ENCODE data around the gene DDIT4.
A peak's percentile ranks its signal among the peaks of the same experiment; 100 is the strongest.

The DDIT4 gene

DNA sequence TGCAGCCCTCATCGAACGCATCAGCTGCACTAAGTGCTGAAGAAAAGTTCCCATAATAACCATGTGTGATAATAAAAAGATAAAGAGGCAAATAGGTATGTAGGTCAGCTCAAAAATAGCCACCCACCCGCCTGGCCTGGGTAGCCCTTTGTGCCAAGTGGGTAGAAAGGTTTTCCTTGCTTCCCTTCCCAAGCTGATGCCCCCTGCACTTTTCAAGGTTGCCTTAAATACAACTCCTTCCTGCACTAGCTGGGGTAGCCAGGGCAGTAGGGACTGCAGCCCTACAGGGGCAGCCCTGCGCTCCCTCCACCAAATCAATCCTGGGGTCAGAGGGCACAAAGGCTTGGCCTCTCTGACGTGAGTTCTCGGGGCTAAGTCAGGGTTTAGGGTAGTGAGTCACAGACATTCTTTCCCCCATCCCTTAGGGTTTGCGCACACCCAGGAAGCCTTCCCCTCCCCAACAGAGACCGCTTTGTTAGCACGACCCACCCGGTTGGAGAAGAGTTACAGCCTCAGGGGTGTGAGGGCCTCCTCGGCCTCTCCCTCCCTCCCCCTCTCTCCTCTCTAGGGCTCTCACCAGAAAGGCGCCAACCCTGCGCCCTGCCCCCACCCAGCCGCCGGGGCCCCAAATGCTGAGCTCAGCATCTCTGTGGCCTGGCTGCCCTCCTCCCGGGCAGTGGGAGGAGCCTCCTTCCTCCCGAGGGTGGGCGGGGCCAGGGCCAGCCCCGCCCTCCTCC is 13.3 kb upstream of the DDIT4 start:
- H3K4me2 ChIP-seq = peak overlapping the region; percentile 93
- TF ChIP-seq CTCF (conservative IDR thresholded peaks at IDR 0.05; ENCODE audit: low read depth, low read length) = no peak
- H3K27me3 ChIP-seq (ENCODE audit: insufficient read depth, low read depth) = no peaks in the 10 kb centered on the region
- H3K9ac ChIP-seq = peak overlapping the region; percentile 70
- H4K20me1 ChIP-seq (ENCODE audit: insufficient read depth) = no peaks in the 10 kb centered on the region
- H3K27ac ChIP-seq = peak overlapping the region; percentile 93
- H3K4me1 ChIP-seq (ENCODE audit: low read depth, poor library complexity, severe bottlenecking) = peaks cover 98% of the 10 kb centered on the region
- no peaks in the 10 kb centered on the region for H3K36me3 ChIP-seq (ENCODE audit: insufficient read depth)
- H2AFZ ChIP-seq (ENCODE audit: low read depth) = peak overlapping the region; percentile 51
- no peak overlapping the region for H3K4me3 ChIP-seq (IDR thresholded peaks at IDR 0.05; ENCODE audit: insufficient read depth, low read depth, low read length)
- no peaks in the 10 kb centered on the region for H3K79me2 ChIP-seq (ENCODE audit: insufficient read depth, low read depth)

DNA sequence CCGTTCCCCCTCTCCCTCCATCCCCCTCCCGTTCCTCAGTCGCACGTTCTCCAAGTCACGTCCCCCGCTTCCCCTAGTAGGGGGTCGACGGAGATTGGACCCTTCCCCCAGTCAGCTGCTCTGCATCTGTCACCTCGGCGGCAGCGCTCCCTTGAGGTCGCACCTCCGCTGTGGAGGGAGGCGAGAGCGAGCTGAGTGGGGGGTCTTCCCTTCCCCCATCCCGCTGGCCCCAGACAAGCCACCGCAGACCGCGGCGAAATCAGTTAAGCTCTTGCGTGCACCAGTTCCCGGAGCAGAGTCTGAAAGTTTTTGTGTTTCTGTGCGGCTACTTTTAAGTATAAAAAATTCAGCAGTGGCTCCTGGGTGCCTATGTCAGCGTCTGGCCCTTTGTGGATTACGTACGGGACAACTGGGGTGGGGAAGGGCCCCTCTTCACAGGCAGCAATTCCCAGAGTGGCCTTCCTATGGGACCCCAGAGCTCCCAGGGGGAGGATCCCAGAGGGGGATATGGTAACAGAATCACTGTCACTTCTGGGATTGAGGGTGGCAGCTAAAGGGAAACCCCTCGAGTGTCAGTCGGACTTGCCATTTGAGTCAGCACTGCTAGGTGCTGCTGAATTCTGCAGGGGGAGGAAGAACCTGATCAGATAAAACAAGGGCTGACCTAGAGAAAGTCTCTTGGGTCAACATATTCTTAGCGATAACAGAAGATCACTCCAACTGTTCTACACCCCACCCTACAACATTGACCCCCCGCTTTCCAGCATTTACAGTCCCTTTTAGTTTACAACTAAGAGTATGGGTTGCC is 12.5 kb upstream of the DDIT4 start:
- no peaks in the 10 kb centered on the region for H3K79me2 ChIP-seq (ENCODE audit: insufficient read depth, low read depth)
- no peak overlapping the region for H3K4me3 ChIP-seq (IDR thresholded peaks at IDR 0.05; ENCODE audit: insufficient read depth, low read depth, low read length)
- H3K4me1 ChIP-seq (ENCODE audit: low read depth, poor library complexity, severe bottlenecking) = peaks cover 98% of the 10 kb centered on the region
- no peaks in the 10 kb centered on the region for H3K36me3 ChIP-seq (ENCODE audit: insufficient read depth)
- peak overlapping the region; percentile 93 for H3K4me2 ChIP-seq
- TF ChIP-seq CTCF (conservative IDR thresholded peaks at IDR 0.05; ENCODE audit: low read depth, low read length) = no peak
- H4K20me1 ChIP-seq (ENCODE audit: insufficient read depth) = no peaks in the 10 kb centered on the region
- no peaks in the 10 kb centered on the region for H3K27me3 ChIP-seq (ENCODE audit: insufficient read depth, low read depth)
- peak overlapping the region; percentile 70 for H3K9ac ChIP-seq
- H2AFZ ChIP-seq (ENCODE audit: low read depth) = peak overlapping the region; percentile 51; the same call in 1 of the 2 replicates
- peak overlapping the region; percentile 93 for H3K27ac ChIP-seq

DNA sequence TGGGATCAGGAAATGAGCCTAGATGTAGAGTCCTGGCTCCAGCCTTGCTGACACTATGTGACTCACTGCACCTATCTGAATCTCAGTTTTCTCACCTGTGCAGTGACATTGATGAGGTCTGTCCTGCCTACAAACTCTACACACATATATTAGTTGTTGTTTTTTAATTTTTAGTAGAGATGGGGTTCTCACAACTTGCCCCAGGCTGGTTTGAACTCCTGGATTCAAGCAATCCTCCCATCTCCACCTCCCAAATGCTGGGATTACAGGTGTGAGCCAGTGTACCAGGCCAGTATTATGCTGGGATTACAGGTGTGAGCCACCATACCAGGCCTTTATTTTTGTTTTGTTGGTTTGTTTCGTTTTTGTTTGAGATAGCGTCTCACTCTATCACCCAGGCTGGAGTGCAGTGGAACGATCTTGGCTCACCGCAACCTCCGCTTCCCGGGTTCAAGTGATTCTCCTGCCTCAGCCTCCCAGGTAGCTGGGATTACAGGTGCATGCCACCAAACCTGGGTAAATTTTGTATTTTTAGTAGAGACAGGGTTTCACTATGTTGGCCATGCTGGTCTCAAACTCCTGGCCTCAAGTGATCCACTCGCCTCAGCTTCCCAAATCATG is 11.8 kb upstream of the DDIT4 start:
- Histone ChIP-seq H3K4me1 (ENCODE audit: low read depth, poor library complexity, severe bottlenecking) (peaks cover 95% of the 10 kb centered on the region), H3K4me2 (peak overlapping the region; percentile 93), H2AFZ (ENCODE audit: low read depth) (peak overlapping the region; percentile 51; the same call in 1 of the 2 replicates), H3K27me3 (ENCODE audit: insufficient read depth, low read depth) (no peaks in the 10 kb centered on the region), H3K27ac (peak overlapping the region; percentile 93), H4K20me1 (ENCODE audit: insufficient read depth) (no peaks in the 10 kb centered on the region), H3K36me3 (ENCODE audit: insufficient read depth) (no peaks in the 10 kb centered on the region), H3K4me3 (IDR thresholded peaks at IDR 0.05; ENCODE audit: insufficient read depth, low read depth, low read length) (no peak overlapping the region), H3K79me2 (ENCODE audit: insufficient read depth, low read depth) (no peaks in the 10 kb centered on the region), H3K9ac (peak overlapping the region; percentile 70)
- no peak for TF ChIP-seq CTCF (conservative IDR thresholded peaks at IDR 0.05; ENCODE audit: low read depth, low read length)

- H2AFZ ChIP-seq (ENCODE audit: low read depth) = no peak overlapping the region
- H3K27ac ChIP-seq = peak overlapping the region; percentile 93
- peak overlapping the region; percentile 93 for H3K4me2 ChIP-seq
- H3K36me3 ChIP-seq (ENCODE audit: insufficient read depth) = no peaks in the 10 kb centered on the region
- no peaks in the 10 kb centered on the region for H3K79me2 ChIP-seq (ENCODE audit: insufficient read depth, low read depth)
- no peaks in the 10 kb centered on the region for H4K20me1 ChIP-seq (ENCODE audit: insufficient read depth)
- H3K4me3 ChIP-seq (IDR thresholded peaks at IDR 0.05; ENCODE audit: insufficient read depth, low read depth, low read length) = no peak overlapping the region
- no peaks in the 10 kb centered on the region for H3K27me3 ChIP-seq (ENCODE audit: insufficient read depth, low read depth)
- no peak for TF ChIP-seq CTCF (conservative IDR thresholded peaks at IDR 0.05; ENCODE audit: low read depth, low read length)
- no peak overlapping the region; the same call in 1 of the 2 replicates for H3K9ac ChIP-seq
- H3K4me1 ChIP-seq (ENCODE audit: low read depth, poor library complexity, severe bottlenecking) = peaks cover 77% of the 10 kb centered on the region
These were observed 10.0 kb upstream of the DDIT4 start for GRCh38 chr10:72263613-72264241.
